Activated effector memory CD4-positive, alpha-beta T cell treated with Interleukin-2 at 50 U/mL for 16 hours (primary cell): ENCODE results near the gene NPR1.
"Not testable (repeated sequence)": the region's sequence is repeated elsewhere in the genome, so short reads cannot be mapped to it uniquely, and the experiment has no call there.

Source experiments
- DNase-seq: peaks from one replicate; pipeline ENCODE4 v3.0.0-alpha.2; 2020

The NPR1 gene

GRCh38 chr1:153684892-153685291, 6.4 kb downstream of the NPR1 start:
- DNase-seq: no peak

- no peak for DNase-seq
Measured at GRCh38 chr1:153685544-153686340, 7.3 kb downstream of the NPR1 start.

- no peak for DNase-seq
Measured at GRCh38 chr1:153687346-153688125, 9.0 kb downstream of the NPR1 start.

DNA sequence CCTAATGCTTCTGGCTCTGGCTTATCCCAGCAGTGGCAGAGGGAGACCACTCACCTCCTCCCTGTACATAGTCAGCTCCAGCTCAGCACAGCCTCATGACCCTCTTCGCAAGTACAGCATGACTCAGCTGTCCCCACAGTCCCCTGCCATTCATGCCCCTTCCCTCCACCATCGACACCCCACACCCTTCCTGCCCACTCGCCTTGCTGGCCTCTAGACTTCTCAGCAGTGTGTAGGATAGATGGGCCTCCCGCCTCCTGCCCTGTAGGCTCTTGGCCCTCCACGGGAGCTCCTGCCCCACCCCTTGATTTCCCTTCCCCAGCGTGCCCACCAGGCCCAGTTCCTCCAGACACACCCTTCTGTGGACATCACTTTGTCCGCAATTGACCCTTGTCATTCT, 9.8 kb downstream of the NPR1 start:
- DNase-seq: no peak

- no peak for DNase-seq
Measured at GRCh38 chr1:153688736-153689328, 10.3 kb downstream of the NPR1 start.

- no peak for DNase-seq
Measured at GRCh38 chr1:153693466-153693865, 15.0 kb downstream of the NPR1 start.

- DNase-seq: no peak
Measured at GRCh38 chr1:153696741-153697140, 18.3 kb downstream of the NPR1 start.

- DNase-seq: no peak
Measured at GRCh38 chr1:153697191-153698019, 18.9 kb downstream of the NPR1 start.

DNA sequence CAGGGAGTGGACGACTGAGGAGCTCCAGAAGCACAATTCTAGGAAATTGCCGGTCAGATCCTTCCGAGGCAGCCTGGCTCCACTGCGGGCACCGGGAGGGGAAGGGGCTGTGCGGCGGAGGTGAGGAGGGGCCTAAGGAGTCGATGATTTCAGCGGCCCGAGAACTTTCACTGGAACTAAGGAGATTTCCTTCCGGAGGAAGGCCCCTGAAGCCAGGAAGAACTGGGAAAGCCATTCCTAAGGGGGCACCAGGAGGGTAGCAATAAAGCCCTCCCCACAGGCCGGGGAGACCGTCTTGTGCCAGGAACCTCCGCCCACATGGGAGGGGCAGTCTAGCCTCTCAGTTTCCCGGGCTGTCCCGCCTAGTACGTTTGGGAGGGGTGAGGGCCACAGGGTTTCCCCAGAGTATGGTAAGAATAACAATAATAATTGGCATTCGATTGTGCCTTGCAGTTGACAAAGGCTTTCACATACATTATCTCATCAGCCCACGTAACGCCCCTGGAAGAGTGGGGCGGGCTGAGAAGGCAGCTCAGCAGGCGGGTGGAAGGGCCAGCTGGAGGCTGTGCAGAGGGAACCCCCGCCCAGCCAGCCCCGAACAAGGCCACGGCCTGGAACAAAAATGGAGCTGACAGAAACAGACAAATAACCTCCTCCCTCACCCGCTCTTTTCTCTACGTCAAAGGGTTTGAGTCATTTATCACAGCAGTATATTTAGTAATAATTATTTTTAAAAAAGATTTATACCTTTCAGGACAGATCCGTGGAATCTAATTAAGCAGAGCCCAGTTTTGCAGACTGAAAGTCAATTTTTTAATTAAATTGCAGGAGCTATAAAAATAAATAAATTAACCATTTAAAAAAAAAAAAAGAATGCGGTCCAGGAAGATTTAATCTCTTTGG, 19.8 kb downstream of the NPR1 start:
- DNase-seq: no peak

DNA sequence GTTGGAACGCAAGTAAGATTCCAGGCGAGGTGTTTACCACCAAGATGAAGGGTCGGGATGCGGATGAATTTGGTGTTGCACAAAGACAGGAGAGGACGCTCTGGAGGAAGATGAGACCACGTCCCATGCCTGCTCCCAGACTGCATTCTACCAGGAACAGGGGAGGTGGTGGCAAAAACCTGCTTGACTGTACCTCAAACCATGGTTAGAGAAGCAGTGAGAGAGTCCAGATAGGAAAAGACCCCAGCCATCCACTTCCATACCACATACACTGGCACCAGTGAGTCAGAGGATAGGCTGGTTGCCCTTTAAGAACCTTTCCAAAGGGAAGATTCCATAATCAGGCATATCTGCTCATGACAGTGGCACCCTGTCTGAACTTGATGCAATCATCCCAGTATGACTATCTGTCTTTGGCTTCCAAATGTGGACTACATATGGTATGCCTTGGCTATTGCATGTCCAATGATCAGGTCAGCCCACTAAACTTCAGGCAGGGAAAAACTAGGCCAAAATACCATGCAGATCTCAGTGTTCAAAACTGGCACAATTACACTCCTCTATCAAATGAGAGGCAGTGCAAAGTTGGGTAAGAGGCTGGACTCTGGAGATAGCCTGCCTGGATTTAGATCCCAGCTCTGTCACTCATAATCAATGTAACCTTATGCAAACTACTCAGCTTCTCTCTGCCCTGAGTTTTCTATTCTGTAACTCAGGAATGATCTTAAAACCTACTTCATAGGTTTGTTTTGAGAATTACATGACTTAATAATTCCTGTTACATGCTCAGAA, 20.6 kb downstream of the NPR1 start:
- DNase-seq: no peak

- DNase-seq: no peak
Measured at GRCh38 chr1:153699768-153700167, 21.3 kb downstream of the NPR1 start.

DNA sequence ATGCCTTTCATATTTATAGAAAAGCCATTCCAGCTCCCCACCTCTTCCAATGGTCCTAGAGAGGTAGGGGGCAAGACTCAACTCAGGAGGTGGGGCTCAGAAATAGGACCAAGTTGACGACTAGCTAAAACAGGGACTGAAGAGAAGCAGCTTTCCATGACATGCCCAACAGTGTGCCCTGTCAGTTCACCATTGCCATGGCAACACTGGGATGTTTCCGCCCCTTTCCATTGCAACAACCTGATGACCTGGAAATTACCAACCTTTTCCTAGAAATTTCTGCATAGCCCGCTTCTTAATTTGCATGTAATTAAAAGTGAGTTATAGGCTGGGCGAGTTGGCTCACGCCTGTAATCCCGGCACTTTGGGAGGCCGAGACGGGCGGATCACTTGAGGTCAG, 27.0 kb downstream of the NPR1 start:
- DNase-seq: no peak

GRCh38 chr1:153711026-153711425, 32.5 kb downstream of the NPR1 start:
- no peak for DNase-seq

DNA sequence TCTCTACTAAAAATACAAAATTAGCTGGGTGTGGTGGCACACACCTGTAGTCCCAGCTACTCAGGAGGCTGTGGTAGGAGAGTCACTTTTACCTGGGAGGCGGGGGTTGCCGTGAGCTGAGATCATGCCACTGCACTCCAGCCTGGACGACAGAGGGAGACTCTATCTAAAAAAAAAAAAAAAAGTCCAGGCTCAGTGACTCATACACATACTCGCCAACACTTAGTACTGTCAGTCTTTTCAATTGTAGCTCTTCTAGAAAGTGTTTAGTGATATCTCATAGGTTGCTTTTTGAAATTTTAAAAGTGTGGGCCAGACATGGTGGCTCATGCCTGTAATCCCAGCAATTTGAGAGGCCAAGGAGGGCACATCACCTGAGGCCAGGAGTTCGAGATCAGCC, 37.7 kb downstream of the NPR1 start:
- not testable (repeated sequence) for DNase-seq

DNA sequence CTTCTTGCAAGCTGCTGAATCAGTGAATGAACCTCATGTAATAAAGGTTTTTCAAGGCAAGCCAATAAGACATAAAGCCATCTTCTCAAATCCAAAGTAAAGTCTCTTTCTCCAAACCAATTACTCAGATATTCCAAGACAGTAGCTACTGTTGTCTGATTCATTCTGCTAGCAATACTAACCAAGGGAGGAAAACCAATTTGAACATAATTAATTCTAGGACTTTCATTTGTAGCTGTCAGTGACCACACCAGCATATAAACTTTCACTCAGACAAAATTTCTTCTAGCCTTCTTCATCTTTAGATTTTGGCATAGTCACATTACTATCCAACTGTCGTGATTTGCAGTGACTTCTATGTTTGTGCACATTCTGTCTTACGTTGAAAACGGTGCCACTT, 38.8 kb downstream of the NPR1 start:
- DNase-seq: no peak

GRCh38 chr1:153723687-153724086, 45.2 kb downstream of the NPR1 start:
- no peak for DNase-seq

DNA sequence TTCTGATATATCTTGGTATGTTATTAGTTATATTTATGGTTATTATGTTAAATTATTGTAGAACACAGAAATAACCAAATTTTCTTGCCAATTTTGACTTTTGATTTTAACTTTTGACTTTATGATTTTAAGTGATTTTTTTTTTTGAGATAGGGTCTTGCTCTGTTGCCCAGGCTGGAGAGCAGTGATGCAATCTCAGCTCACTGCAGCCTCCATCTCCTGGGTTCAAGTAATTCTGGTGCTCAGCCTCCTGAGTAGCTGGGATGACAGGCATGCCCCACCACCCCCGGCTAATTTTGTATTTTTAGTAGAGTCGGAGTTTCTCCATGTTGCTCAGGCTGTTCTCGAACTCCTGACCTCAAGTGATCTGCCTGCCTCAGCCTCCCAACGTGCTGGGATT, 46.1 kb downstream of the NPR1 start:
- DNase-seq: not testable (repeated sequence)

DNA sequence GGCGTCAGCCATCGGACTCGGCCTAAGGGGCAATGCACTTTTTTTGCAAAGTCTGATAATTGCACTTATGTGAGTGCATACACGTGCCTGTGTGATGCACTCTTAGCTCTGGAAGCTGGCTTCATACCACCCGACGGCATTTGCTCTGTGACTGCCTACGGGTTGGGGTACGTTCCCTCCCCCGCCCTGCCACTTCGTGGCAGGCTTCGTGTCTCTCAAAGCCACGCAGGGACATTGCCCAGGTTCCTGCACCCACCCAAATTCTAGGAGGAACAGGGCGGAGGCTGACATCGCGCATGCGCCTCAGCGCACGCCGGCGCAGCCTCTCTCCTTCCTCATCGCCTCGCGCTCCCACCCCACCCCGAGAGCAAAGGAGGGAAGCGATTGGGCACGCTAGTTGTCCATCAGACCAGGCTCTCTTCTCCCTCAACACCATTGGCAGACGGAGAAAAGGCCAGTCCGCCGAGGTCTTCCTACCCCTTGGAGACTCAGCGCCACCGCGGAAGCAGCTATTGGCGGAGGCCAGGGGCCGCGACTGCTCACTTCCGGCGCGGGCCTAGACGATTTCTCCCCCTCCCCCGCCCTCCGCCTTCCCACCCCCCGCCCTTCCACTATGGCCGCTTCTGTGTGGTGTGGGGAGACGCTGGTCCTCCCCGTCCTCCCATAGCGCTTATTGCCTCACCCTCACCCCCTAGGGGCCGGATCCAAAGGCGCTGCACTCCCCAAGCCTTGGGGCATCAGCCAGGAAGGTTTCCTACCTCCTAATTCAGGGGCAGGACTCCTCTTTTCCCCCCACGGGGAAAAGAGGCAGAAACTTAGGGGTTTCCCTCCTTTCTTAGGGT, 49.2 kb downstream of the NPR1 start, which contains the start of gene INTS3:
Gene INTS3 (plus strand): TSS at position 588 of the 842 bp plus-strand sequence. CDS start 585 bp downstream, outside the sequence.
- peak; percentile 99 for DNase-seq

DNA sequence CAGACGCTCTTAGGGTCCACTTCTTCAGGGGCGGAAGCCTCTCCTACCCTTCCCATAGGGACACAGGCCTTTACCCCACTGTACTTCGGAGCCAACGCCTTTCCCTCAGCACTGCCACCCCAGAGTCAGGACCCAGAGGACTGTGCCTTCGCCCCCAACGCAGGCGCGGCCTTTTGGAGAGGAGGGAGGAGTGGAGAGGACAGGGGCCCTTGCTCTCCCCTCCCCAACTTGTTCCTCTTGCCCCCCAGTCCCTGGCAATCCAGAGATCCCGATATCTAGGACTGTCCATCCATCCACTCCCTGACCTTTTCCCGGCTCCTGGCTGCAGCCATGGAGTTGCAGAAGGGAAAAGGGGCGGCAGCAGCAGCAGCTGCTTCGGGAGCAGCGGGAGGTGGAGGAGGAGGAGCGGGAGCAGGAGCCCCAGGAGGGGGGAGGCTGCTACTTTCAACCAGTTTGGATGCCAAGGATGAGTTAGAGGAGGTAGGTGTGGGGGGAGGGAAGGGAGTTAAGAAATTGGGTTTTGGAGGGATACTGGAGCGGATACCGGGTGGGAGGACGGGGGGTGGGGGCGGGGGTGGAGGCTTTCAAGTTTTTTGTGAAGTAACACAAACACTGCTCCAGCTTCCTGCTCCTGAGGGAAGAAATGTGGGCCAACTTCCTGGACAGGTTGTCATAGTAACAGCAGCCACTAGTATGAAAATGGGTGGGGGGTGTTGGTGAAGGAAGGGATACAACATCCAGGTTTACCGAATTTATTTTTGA, 50.0 kb downstream of the NPR1 start:
- no peak for DNase-seq
